ENCODE results near the gene NDUFB1. TPM values are rescaled to one million over a fixed set of nuclear protein-coding genes. Genes with fewer than 3 reads are reported as not detected.
A peak's percentile ranks its signal among the peaks of the same experiment; 100 is the strongest.

The NDUFB1 gene
- total and polyA plus RNA-seq, 2 of the 13 experiments (the other 11 are each of a cell fraction or from before 2014, with no cell fraction given), result 181 to 281 TPM

DNA sequence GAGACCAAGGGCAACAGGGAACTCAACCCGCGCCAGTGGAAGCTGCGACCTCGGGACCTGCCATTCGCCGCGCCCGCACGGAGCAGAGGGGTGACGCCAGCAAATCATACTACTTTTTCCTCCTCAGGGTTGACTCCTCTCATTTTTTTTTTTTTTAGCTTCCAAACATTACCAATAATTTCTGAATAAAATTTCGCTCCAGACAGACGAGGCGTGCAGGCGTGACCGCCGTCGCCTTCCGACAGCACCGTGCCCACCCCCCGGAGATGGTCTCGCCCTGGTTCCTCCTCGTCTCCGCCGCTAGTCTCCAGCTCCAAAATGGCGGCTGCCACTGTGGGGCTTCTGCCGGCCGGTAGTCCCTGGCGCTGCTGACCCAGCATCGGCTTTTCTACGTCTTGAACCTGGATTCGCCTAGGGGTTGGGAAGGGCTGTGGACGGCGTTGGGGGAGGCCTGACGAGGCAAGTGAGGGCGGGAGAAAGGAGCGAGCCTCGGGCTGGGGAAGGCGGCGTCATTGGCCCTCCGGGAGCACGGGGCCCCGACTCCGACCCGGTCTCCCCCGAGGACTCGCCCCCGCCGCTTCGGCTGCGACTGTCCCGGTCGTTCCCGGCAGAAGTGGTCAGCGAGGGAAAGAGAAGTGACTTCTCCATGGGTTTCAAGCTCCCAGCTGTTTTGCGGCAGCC lies at the start of gene NDUFB1, which contains the start of gene CPSF2 (continued):
- TF ChIP-seq, protein P1, sequence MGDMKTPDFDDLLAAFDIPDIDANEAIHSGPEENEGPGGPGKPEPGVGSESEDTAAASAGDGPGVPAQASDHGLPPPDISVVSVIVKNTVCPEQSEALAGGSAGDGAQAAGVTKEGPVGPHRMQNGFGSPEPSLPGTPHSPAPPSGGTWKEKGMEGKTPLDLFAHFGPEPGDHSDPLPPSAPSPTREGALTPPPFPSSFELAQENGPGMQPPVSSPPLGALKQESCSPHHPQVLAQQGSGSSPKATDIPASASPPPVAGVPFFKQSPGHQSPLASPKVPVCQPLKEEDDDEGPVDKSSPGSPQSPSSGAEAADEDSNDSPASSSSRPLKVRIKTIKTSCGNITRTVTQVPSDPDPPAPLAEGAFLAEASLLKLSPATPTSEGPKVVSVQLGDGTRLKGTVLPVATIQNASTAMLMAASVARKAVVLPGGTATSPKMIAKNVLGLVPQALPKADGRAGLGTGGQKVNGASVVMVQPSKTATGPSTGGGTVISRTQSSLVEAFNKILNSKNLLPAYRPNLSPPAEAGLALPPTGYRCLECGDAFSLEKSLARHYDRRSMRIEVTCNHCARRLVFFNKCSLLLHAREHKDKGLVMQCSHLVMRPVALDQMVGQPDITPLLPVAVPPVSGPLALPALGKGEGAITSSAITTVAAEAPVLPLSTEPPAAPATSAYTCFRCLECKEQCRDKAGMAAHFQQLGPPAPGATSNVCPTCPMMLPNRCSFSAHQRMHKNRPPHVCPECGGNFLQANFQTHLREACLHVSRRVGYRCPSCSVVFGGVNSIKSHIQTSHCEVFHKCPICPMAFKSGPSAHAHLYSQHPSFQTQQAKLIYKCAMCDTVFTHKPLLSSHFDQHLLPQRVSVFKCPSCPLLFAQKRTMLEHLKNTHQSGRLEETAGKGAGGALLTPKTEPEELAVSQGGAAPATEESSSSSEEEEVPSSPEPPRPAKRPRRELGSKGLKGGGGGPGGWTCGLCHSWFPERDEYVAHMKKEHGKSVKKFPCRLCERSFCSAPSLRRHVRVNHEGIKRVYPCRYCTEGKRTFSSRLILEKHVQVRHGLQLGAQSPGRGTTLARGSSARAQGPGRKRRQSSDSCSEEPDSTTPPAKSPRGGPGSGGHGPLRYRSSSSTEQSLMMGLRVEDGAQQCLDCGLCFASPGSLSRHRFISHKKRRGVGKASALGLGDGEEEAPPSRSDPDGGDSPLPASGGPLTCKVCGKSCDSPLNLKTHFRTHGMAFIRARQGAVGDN (CRISPR knock-in tag; IDR thresholded peaks at IDR 0.05), result peak; percentile 81
- TF ChIP-seq ZNF605 (CRISPR knock-in tag; IDR thresholded peaks at IDR 0.05), result peak; percentile 69
- TF ChIP-seq ZFP36 (IDR thresholded peaks at IDR 0.05; ENCODE audit: borderline replicate concordance, low read depth, low read length, partially characterized antibody), result no peak
- TF ChIP-seq, protein P2, sequence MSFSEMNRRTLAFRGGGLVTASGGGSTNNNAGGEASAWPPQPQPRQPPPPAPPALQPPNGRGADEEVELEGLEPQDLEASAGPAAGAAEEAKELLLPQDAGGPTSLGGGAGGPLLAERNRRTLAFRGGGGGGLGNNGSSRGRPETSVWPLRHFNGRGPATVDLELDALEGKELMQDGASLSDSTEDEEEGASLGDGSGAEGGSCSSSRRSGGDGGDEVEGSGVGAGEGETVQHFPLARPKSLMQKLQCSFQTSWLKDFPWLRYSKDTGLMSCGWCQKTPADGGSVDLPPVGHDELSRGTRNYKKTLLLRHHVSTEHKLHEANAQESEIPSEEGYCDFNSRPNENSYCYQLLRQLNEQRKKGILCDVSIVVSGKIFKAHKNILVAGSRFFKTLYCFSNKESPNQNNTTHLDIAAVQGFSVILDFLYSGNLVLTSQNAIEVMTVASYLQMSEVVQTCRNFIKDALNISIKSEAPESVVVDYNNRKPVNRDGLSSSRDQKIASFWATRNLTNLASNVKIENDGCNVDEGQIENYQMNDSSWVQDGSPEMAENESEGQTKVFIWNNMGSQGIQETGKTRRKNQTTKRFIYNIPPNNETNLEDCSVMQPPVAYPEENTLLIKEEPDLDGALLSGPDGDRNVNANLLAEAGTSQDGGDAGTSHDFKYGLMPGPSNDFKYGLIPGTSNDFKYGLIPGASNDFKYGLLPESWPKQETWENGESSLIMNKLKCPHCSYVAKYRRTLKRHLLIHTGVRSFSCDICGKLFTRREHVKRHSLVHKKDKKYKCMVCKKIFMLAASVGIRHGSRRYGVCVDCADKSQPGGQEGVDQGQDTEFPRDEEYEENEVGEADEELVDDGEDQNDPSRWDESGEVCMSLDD (CRISPR knock-in tag; IDR thresholded peaks at IDR 0.05; ENCODE audit: borderline replicate concordance), result no peak; the same call in 1 of the 2 replicates
- TF ChIP-seq KAT7 (CRISPR knock-in tag; IDR thresholded peaks at IDR 0.05; ENCODE audit: borderline replicate concordance), result peak; percentile 91; the same call in 1 of the 2 replicates
- no peak for TF ChIP-seq ESRRA (CRISPR knock-in tag; IDR thresholded peaks at IDR 0.05; ENCODE audit: low read depth)
- TF ChIP-seq RBAK (CRISPR knock-in tag; IDR thresholded peaks at IDR 0.05), result no peak
- TF ChIP-seq ZNF75D (CRISPR knock-in tag; IDR thresholded peaks at IDR 0.05; ENCODE audit: borderline replicate concordance), result no peak
- TF ChIP-seq, protein P3, sequence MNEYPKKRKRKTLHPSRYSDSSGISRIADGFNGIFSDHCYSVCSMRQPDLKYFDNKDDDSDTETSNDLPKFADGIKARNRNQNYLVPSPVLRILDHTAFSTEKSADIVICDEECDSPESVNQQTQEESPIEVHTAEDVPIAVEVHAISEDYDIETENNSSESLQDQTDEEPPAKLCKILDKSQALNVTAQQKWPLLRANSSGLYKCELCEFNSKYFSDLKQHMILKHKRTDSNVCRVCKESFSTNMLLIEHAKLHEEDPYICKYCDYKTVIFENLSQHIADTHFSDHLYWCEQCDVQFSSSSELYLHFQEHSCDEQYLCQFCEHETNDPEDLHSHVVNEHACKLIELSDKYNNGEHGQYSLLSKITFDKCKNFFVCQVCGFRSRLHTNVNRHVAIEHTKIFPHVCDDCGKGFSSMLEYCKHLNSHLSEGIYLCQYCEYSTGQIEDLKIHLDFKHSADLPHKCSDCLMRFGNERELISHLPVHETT (CRISPR knock-in tag; conservative IDR thresholded peaks at IDR 0.05), result no peak; the same call in 1 of the 2 replicates
- no peak for TF ChIP-seq KLF13 (CRISPR knock-in tag; IDR thresholded peaks at IDR 0.05)
- TF ChIP-seq, protein P4, sequence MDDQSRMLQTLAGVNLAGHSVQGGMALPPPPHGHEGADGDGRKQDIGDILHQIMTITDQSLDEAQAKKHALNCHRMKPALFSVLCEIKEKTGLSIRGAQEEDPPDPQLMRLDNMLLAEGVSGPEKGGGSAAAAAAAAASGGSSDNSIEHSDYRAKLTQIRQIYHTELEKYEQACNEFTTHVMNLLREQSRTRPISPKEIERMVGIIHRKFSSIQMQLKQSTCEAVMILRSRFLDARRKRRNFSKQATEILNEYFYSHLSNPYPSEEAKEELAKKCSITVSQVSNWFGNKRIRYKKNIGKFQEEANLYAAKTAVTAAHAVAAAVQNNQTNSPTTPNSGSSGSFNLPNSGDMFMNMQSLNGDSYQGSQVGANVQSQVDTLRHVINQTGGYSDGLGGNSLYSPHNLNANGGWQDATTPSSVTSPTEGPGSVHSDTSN (CRISPR knock-in tag; IDR thresholded peaks at IDR 0.05; ENCODE audit: borderline replicate concordance), result no peak
- no peak for TF ChIP-seq ZNF570 (CRISPR knock-in tag; IDR thresholded peaks at IDR 0.05; ENCODE audit: borderline replicate concordance)
- no peak for TF ChIP-seq ZNF557 (CRISPR knock-in tag; IDR thresholded peaks at IDR 0.05)
- TF ChIP-seq ZNF10 (CRISPR knock-in tag; IDR thresholded peaks at IDR 0.05; ENCODE audit: borderline replicate concordance, low read depth), result no peak
- TF ChIP-seq HNRNPUL1 (IDR thresholded peaks at IDR 0.05; ENCODE audit: low read depth, low read length), result no peak
- TF ChIP-seq ZNF282 (IDR thresholded peaks at IDR 0.05; ENCODE audit: partially characterized antibody), result no peak
- TF ChIP-seq CREM (IDR thresholded peaks at IDR 0.05), result peak; percentile 66
- no peak for TF ChIP-seq CREM (CRISPR knock-in tag; IDR thresholded peaks at IDR 0.05)
- no peak; the same call in 1 of the 2 replicates for TF ChIP-seq AHR (CRISPR knock-in tag; IDR thresholded peaks at IDR 0.05)
- TF ChIP-seq ZNF232 (CRISPR knock-in tag; IDR thresholded peaks at IDR 0.05; ENCODE audit: borderline replicate concordance), result no peak

All from HepG2 (cell line).